Glomerular visceral epithelial cell (primary cell): ENCODE results near the gene SFT2D1.
"Not testable (repeated sequence)": the region's sequence is repeated elsewhere in the genome, so short reads cannot be mapped to it uniquely, and the experiment has no call there.

Experiments used
- DNase-seq: peaks from one replicate; pipeline ENCODE4 v3.0.0-alpha.2; 2016; ENCODE audit errors: extremely low spot score

Gene SFT2D1

GRCh38 chr6:166362427-166362826, 20.1 kb upstream of the SFT2D1 start:
- not testable (repeated sequence) for DNase-seq

- no peak for DNase-seq
These were observed 18.7 kb upstream of the SFT2D1 start for GRCh38 chr6:166361077-166361429.

- DNase-seq, result peak; percentile 9
These were observed 18.1 kb upstream of the SFT2D1 start for GRCh38 chr6:166360243-166361076.

- no peak for DNase-seq
These were observed 13.2 kb upstream of the SFT2D1 start for GRCh38 chr6:166355552-166355951.

- no peak for DNase-seq
These were observed 12.6 kb upstream of the SFT2D1 start for GRCh38 chr6:166354965-166355364.

- DNase-seq, result no peak
These were observed 11.8 kb upstream of the SFT2D1 start for GRCh38 chr6:166354143-166354542.

- DNase-seq, result no peak
These were observed 11.2 kb upstream of the SFT2D1 start for GRCh38 chr6:166353507-166353906.

- DNase-seq, result no peak
These were observed 10.6 kb upstream of the SFT2D1 start for GRCh38 chr6:166352923-166353322.

- DNase-seq, result no peak
These were observed 9.5 kb upstream of the SFT2D1 start for GRCh38 chr6:166351715-166352285.

GRCh38 chr6:166348305-166348949, 6.1 kb upstream of the SFT2D1 start:
- no peak for DNase-seq

- no peak for DNase-seq
These were observed 4.6 kb upstream of the SFT2D1 start for GRCh38 chr6:166346965-166347364.

- DNase-seq, result no peak
These were observed 4.1 kb upstream of the SFT2D1 start for GRCh38 chr6:166346449-166346848.

GRCh38 chr6:166345672-166346071, 3.3 kb upstream of the SFT2D1 start:
- not testable (repeated sequence) for DNase-seq

GRCh38 chr6:166344921-166345320, 2.6 kb upstream of the SFT2D1 start:
- DNase-seq, result not testable (repeated sequence)

- peak; percentile 46 for DNase-seq
These were observed 1.9 kb upstream of the SFT2D1 start for GRCh38 chr6:166344240-166344639.

GRCh38 chr6:166343150-166343487, 774 bp upstream of the SFT2D1 start:
- no peak for DNase-seq

- DNase-seq, result peak; percentile 11
These were observed 382 bp downstream of the SFT2D1 start for GRCh38 chr6:166341977-166342348.

- DNase-seq, result no peak
These were observed 881 bp downstream of the SFT2D1 start for GRCh38 chr6:166341464-166341863.

GRCh38 chr6:166338854-166339253, 3.5 kb downstream of the SFT2D1 start:
- no peak for DNase-seq

- DNase-seq, result no peak
These were observed 5.5 kb downstream of the SFT2D1 start for GRCh38 chr6:166336847-166337246.

- no peak for DNase-seq
These were observed 6.7 kb downstream of the SFT2D1 start for GRCh38 chr6:166335378-166336302.

GRCh38 chr6:166334878-166335277, 7.5 kb downstream of the SFT2D1 start:
- DNase-seq, result no peak
